Neuron (in vitro differentiated cells): ENCODE measurements around the gene IRF2BPL.

Source experiments
- H2AFZ ChIP-seq: one replicate; pipeline ENCODE4 v1.6.1; 2013; ENCODE audit warnings: low read depth, mild to moderate bottlenecking, inconsistent platforms, low read length, moderate library complexity
- H3K27me3 ChIP-seq: one replicate; pipeline ENCODE4 v1.6.1; 2013; ENCODE audit warnings: low read length; ENCODE audit not compliant: insufficient read depth
- H3K36me3 ChIP-seq: one replicate; pipeline ENCODE4 v1.6.1; 2013; ENCODE audit warnings: low read length; ENCODE audit not compliant: insufficient read depth
- H3K4me1 ChIP-seq: one replicate; pipeline ENCODE4 v1.6.1; 2013; ENCODE audit warnings: low read length; ENCODE audit not compliant: insufficient read depth
- H3K4me3 ChIP-seq: 2 replicates; pipeline ENCODE4 v1.5.1; 2013; ENCODE audit warnings: mild to moderate bottlenecking, low read length, moderate library complexity
- H3K9me3 ChIP-seq: one replicate; pipeline ENCODE4 v1.6.1; 2013; ENCODE audit warnings: low read length

IRF2BPL gene

DNA sequence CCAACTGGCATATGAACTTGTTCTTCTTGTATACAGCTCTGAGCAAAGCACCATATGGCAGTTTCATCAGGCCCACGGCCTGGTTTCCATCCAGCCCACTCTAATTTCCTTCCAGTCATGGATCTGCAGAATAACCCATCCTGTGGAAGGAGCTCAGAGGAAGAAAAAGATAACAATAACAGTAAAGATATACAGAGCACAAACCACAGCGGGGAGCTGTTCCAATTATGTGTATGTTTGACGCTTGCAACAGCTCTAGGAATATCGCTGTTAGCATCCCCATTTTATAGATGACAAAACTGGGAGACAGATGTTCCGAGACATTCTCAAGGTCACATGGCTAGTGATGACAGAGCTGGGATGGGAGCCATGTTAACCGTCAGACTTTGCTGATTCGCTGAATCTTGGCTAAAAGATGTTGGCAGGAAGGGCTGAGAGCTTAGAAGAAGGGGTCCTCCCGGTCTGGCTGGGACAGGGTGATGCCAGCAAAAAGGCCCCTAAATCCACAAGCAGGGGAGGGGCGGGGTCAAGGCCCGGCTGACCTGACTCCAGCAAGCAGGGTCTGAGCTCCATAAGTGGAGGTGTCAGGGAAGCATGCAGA is 35.2 kb upstream of the IRF2BPL start:
- no peaks in the 10 kb centered on the region for H3K27me3 ChIP-seq
- peaks cover 27% of the 10 kb centered on the region for H3K4me1 ChIP-seq
- H3K4me3 ChIP-seq, result no peak overlapping the region
- no peak overlapping the region for H2AFZ ChIP-seq
- no peaks in the 10 kb centered on the region for H3K36me3 ChIP-seq
- no peaks in the 10 kb centered on the region for H3K9me3 ChIP-seq

DNA sequence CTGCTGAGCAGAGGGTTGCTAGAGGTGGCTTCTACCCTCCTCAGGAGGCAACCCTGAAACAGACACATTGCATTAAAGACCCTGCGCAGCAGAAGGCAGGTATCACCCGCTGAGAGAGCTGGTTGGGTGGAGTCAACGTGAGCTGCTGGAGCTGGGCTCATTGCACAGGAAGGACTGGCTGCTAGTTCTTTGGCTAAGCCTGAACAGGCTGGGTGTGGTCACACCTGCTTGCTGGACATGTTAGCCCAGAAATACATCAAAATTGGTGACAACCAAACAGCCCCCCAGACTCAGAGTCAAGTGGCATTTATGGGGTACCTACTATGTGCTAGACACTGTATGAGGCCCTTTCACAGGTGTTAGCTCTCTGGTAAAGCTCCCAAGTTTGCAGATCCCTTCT is 33.8 kb upstream of the IRF2BPL start:
- Histone ChIP-seq H3K9me3 (no peaks in the 10 kb centered on the region), H3K36me3 (no peaks in the 10 kb centered on the region), H2AFZ (no peak overlapping the region), H3K27me3 (no peaks in the 10 kb centered on the region), H3K4me3 (no peak overlapping the region), H3K4me1 (peaks cover 31% of the 10 kb centered on the region)

DNA sequence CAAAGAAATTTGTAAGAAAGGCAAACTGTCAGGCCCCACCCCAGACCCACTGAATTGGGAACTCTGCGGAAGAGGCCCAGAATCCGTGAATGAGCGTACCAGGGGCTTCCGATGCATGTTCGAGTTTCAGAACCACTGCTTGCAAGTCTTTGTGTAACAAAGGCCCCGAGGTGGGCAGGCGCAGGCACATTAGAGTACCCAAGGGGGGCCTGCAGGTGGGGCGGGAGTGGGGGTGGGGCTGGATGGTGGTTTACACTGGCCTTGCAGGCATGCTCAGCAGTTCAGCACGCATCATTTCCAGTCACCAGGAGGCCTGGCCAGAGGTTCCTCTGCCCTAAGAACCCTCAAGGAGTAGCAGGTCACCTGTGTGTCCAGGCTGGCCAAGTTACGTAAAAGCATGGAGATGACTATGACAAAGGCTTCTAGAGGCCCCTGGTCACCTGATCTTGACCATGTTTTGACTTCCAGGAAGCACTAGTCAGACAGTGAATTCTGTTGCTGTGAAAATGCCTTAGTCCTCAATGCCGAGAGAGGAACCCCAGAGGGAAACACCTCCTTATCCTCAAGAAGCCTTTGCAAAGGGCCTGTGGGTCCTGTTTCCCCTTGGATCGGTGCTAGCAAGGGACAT is 33.2 kb upstream of the IRF2BPL start:
- Histone ChIP-seq H2AFZ (no peak overlapping the region), H3K9me3 (no peaks in the 10 kb centered on the region), H3K27me3 (no peaks in the 10 kb centered on the region), H3K4me3 (no peak overlapping the region), H3K4me1 (peaks cover 29% of the 10 kb centered on the region), H3K36me3 (no peaks in the 10 kb centered on the region)

DNA sequence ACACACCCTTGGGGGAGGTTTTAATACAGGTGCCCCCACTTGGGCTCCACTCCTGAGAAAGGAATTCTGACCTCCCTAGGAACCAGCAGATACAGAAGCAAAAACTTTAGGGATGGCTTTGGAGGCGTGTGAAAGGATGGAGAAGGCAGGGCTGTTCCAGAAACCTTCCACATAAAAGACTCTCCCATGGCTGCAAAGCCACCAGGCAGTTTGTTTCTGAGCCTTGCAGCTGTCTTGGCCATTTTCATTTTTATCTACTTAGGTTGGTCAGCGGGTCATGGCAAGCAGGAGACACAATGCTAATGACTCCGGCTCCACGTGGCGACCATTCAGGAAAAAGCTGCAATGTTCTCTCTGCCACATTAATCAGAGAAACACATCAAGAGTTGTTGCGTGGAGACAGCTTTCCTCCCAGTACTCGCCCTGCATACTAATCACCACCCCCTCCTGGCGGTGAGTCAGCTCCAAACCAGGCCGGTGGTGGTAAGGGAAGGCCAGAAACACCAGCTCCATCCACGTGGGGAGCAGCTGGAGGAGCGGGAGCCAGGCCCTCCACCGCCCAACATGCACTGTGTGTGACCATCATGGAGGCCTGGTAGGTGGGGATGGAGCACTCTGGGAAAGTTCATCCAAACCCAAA is 30.9 kb upstream of the IRF2BPL start:
- Histone ChIP-seq H2AFZ (no peak overlapping the region), H3K4me1 (peaks cover 21% of the 10 kb centered on the region), H3K27me3 (no peaks in the 10 kb centered on the region), H3K36me3 (no peaks in the 10 kb centered on the region), H3K4me3 (no peak overlapping the region), H3K9me3 (no peaks in the 10 kb centered on the region)

DNA sequence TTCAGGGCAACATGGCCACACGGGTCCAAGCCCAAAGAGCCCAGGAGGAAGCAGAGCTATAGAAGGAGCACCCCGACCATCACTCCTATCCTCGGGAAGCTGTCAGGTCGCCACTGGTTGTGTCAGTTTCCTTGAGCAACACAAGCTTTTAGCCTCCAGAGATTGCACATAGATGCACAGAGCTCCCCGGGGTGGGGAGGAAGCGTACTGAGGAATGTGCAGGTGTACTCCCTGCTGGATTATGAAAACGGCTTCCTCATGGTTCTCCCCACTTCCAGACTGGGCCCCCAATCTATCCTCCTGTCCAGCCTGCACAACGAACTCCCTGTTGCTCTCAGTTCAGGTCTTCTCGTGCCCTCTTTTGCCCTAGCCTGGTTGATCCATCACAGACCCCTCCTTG is 30.3 kb upstream of the IRF2BPL start:
- Histone ChIP-seq H3K9me3 (no peaks in the 10 kb centered on the region), H3K27me3 (no peaks in the 10 kb centered on the region), H2AFZ (no peak overlapping the region), H3K4me1 (peaks cover 19% of the 10 kb centered on the region), H3K36me3 (no peaks in the 10 kb centered on the region), H3K4me3 (no peak overlapping the region)

DNA sequence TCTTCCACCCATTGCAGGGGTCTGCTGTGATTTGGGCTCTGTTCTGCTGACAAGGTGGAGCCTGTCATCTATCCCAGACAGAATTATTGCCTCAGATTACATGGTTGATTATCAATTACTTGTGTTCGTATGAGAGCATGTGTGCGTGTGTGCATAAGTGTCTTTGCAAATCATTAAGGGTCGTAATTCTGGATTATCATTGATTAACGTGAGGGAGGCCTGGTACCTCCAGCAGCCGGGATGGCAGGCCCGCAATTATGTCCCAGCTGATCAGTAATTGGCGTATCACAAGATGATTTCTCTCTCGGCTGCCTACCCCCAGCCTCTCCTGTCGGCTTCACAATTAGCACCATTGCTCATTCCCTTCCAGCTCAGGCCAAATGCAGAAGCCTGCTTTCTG is 29.6 kb upstream of the IRF2BPL start:
- Histone ChIP-seq H2AFZ (no peak overlapping the region), H3K4me3 (no peak overlapping the region), H3K36me3 (no peaks in the 10 kb centered on the region), H3K4me1 (peaks cover 19% of the 10 kb centered on the region), H3K27me3 (no peaks in the 10 kb centered on the region), H3K9me3 (no peaks in the 10 kb centered on the region)

DNA sequence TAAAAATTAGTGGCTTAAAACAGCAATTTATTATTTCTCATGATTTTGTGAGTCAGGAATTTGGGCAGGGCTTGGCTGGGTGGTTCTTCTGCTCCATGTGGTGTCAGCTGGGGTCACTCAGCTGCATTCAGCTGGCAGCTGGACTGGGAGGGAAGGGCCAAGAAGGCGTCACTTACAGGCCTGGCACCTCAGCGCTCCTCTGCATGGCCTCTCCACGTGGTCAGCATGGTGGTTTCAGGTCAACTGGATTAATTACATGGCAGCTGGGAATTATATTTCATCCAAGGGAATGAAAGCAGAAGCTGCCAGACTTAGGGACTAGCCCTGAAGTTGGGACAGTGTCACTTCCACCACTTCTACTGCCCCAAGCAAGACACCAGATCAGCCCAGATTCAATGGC is 27.5 kb upstream of the IRF2BPL start:
- Histone ChIP-seq H3K4me3 (no peak overlapping the region), H2AFZ (no peak overlapping the region), H3K9me3 (no peaks in the 10 kb centered on the region), H3K36me3 (no peaks in the 10 kb centered on the region), H3K27me3 (no peaks in the 10 kb centered on the region), H3K4me1 (peaks cover 28% of the 10 kb centered on the region)

DNA sequence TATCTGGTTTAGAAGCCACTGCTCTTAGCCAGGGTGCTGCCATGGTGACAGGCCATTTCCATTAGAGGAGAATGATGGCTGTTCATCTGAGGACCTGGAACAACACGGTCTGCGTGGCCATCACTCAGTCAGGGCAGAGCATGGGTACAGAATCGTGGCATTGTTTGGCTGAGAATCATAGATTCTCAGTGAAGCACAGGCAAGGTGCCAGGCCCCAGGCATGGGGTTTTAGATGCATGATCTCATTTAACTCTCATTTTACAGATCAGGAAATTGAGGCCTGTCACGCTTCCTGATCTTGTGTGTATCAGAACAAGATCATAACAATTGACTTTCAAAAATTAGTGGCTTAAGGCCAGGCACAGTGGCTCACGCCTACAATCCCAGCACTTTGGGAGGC is 26.8 kb upstream of the IRF2BPL start:
- Histone ChIP-seq H2AFZ (no peak overlapping the region), H3K36me3 (no peaks in the 10 kb centered on the region), H3K27me3 (no peaks in the 10 kb centered on the region), H3K9me3 (no peaks in the 10 kb centered on the region), H3K4me3 (no peak overlapping the region), H3K4me1 (peaks cover 28% of the 10 kb centered on the region)

DNA sequence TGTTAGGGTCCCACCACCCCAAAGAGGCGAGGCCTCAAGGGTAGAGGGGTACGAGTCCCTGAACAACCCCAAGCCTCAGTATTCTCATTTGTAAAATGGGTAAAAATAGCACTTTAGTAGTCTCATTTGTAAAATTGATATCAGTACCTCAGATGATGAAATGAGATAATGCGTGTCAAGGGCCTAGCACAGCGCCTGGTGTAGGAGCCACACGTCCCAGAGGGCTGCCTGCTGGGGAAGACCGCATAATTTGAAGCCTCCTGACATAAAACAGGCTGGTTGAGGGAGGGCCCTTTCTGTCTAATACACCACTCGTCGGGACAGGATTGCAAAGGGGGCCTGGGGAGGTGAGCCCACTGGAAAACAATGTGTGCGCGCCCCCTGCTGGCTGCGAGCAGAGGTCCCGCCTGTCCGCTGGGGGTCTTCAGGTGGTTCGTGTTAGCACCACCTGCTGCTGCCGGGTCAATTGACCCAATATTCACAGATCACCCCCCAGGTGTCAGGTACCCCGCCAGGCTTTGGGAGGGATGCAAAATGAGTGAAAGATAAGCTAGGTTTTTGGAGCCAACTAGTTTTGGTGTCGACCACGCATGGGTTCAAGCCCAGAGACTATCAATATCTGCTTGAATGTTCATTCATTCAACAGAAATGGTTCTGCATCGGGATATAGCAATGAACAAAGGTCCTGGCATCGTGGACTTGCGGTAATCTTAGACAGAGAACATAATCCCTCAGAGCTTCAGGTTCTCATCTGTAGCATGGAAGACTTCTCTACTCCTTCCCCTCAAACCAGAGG is 24.7 kb upstream of the IRF2BPL start:
- H2AFZ ChIP-seq, result no peak overlapping the region

DNA sequence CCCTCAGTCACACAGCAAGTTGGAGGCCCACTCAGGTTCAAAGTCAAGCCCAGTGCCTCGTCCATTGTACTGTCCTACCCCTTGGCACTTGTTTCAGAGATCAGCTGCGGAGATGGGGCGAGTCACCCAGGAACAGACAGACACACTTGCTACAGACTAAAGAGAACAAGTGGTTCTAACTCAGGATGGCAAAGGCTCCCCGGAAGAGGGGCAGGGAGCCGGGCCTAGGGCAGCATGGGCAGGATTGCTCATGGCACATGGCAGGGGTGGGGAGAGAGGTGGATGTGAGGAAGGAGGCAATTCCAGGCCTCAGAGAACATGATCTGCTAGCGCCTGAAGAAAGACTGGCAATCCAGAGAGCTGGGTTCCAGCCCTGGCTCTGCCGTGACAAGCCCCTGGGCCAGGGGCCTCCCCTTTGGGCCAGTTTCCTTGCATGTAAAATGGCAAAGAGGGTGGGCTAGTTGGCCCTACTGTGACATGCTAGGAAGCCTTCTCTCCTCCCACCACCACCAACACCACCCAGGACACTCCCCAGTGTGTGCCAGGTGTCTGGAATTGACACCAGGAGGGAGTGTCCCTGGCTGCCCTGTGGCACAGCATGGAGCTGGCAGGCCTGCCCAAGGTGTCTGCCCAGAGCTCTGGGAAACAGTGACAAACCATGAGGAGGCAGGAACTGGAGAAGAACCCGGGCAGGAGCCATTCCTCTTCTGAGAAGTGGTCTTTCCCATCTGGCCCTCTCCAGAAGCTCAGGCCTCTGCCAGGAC is 24.0 kb upstream of the IRF2BPL start:
- Histone ChIP-seq H3K27me3 (no peaks in the 10 kb centered on the region), H3K9me3 (no peaks in the 10 kb centered on the region), H3K36me3 (no peaks in the 10 kb centered on the region), H3K4me1 (peaks cover 10% of the 10 kb centered on the region), H2AFZ (no peak overlapping the region), H3K4me3 (no peak overlapping the region)

More for the DNA sequence above, 24.7 kb upstream of the IRF2BPL start:
- H3K9me3 ChIP-seq, result no peaks in the 10 kb centered on the region
- no peaks in the 10 kb centered on the region for H3K27me3 ChIP-seq
- H3K36me3 ChIP-seq, result no peaks in the 10 kb centered on the region
- H3K4me1 ChIP-seq, result peaks cover 13% of the 10 kb centered on the region
- no peak overlapping the region for H3K4me3 ChIP-seq

DNA sequence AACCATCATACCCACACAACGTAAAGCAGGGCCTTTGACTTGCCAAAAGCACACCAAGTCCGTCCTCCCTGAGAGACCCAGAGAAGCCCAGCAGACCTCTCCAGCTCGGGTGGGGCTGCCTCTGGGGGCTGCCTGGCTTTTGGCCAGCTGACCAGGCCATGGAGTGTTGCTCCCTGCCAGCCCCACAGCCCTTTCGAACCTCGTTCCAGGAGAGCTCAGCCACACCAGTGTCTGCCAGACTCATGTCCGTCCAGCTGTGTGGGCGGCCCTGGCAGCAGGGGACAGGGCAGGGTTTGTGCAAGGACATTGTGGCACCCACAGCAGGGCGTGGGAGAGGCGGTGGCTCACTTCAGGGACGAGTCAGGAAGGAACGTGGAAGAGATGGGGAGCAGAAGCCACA is 22.6 kb upstream of the IRF2BPL start:
- Histone ChIP-seq H3K4me3 (no peak overlapping the region), H3K4me1 (peaks cover 10% of the 10 kb centered on the region), H3K9me3 (no peaks in the 10 kb centered on the region), H3K27me3 (no peaks in the 10 kb centered on the region), H2AFZ (no peak overlapping the region), H3K36me3 (no peaks in the 10 kb centered on the region)

DNA sequence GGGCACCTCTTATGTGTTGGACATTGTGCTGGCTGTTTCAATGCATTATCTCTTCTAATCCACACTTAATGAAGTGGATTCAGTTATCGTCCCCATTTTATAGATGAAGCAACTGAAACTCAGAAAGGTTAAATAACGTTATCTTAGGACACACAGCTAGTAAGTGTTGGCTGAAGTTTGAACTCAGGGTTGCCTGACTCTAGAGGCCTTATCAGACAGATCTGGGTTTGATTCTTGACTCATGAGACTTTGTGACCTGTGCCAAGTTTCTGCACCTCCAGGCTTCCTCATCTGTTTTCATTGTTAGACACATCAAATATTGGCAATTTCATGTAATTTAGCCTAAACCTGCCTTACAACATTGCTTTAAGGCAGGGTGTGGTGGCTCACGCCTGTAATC is 18.2 kb upstream of the IRF2BPL start:
- H3K4me3 ChIP-seq, result no peak overlapping the region
- peaks cover 39% of the 10 kb centered on the region for H3K4me1 ChIP-seq
- H3K9me3 ChIP-seq, result no peaks in the 10 kb centered on the region
- H3K27me3 ChIP-seq, result no peaks in the 10 kb centered on the region
- no peaks in the 10 kb centered on the region for H3K36me3 ChIP-seq
- H2AFZ ChIP-seq, result no peak overlapping the region
